GM12878 (cell line): ENCODE results near the gene SYNPO. TPM values are rescaled to one million over a fixed set of nuclear protein-coding genes. Genes with fewer than 3 reads are reported as not detected.

Experiments
- ATAC-seq: fragments of 200-7000 bp; cut with Tn5 transposase; 3 replicates; pipeline ENCODE4 v1.9.1; 2020; ENCODE audit warnings: mild to moderate bottlenecking, moderate library complexity
- BruUV-seq: library from RNA; stranded (reverse); fragments of 400-500 nt; replicated peaks from 2 replicates; lab custom pipeline; 2021; lab: Mats Ljungman, UMichigan
- CTCF ChIA-PET: fragments of 300-600 bp; sonication (Branson Sonifier 250); formaldehyde crosslinking; extraction: SDS; loops from one replicate; lab custom pipeline; 2021; ENCODE audit warnings: inconsistent platforms; lab: Yijun Ruan, JAX
- POLR2A ChIA-PET: fragments of 350-600 bp; formaldehyde crosslinking; extraction: SDS; loops from one replicate; lab custom pipeline; 2021; ENCODE audit warnings: inconsistent platforms; lab: Charles Lee
- RAD21 ChIA-PET: fragments of 300-600 bp; sonication (Branson Sonifier 250); formaldehyde crosslinking; loops from one replicate; lab custom pipeline; 2023; ENCODE audit warnings: antibody characterized with exemption; ENCODE audit not compliant: unreplicated experiment; lab: Charles Lee
- SMC1A ChIA-PET: fragments of 300-600 bp; sonication (Branson Sonifier 250); formaldehyde crosslinking; loops from one replicate; lab custom pipeline; 2023; ENCODE audit not compliant: unreplicated experiment, uncharacterized antibody; lab: Charles Lee
- DNase-seq: peaks from one replicate; pipeline ENCODE4 v3.0.0-alpha.2; 2011; ENCODE audit warnings: low read depth, low spot score
- FAIRE-seq: peaks from 3 replicates; lab custom pipeline; 2011; peaks lifted over from hg19 to GRCh38; lab: Jason Lieb, UNC
- H2AFZ ChIP-seq: 2 replicates; pipeline ENCODE4 v1.6.0; 2011; ENCODE audit warnings: low read depth, low read length, control low read depth; ENCODE audit not compliant: control insufficient read depth
- H3K27ac ChIP-seq: 2 replicates; pipeline ENCODE4 v1.5.1; 2011; ENCODE audit warnings: control low read depth; ENCODE audit not compliant: control insufficient read depth, insufficient read depth
- H3K27me3 ChIP-seq, 2 experiments: replicated peaks in 1 of 2; 2 replicates each; pipeline versions ENCODE4 v1.6.0 to v1.6.1; 2011; ENCODE audit warnings: low read length in 1 of 2; ENCODE audit not compliant: control insufficient read depth in 2 of 2, insufficient read depth in 2 of 2
- H3K36me3 ChIP-seq, 2 experiments: 2 replicates each; pipeline ENCODE4 v1.5.1; 2011; ENCODE audit warnings: low read length in 1 of 2; ENCODE audit not compliant: control insufficient read depth in 2 of 2, insufficient read depth in 2 of 2
- H3K4me1 ChIP-seq: 2 replicates; pipeline ENCODE4 v1.6.1; 2011; ENCODE audit warnings: mild to moderate bottlenecking, low read length, moderate library complexity, mixed read lengths; ENCODE audit not compliant: control insufficient read depth, insufficient read depth
- H3K4me2 ChIP-seq: 2 replicates; pipeline ENCODE4 v1.6.0; 2011; ENCODE audit warnings: control low read depth; ENCODE audit not compliant: control insufficient read depth, insufficient read depth
- H3K4me3 ChIP-seq: fragments of 200-600 bp; sonication (generic); 2 replicates; pipeline ENCODE4 v1.5.1; 2016
- H3K79me2 ChIP-seq: 2 replicates; pipeline ENCODE4 v1.6.0; 2011; ENCODE audit warnings: low read length; ENCODE audit not compliant: control insufficient read depth, insufficient read depth
- H3K9ac ChIP-seq: 2 replicates; pipeline ENCODE4 v1.8.0; 2011; ENCODE audit warnings: low read length, control low read depth, mixed read lengths; ENCODE audit not compliant: control insufficient read depth, insufficient read depth
- H3K9me3 ChIP-seq: replicated peaks from 3 replicates; pipeline ENCODE4 v1.5.1; 2011; ENCODE audit warnings: mild to moderate bottlenecking, low read length; ENCODE audit not compliant: control insufficient read depth, insufficient read depth
- H4K20me1 ChIP-seq: 2 replicates; pipeline ENCODE4 v1.6.0; 2011; ENCODE audit not compliant: control insufficient read depth, insufficient read depth
- BMI1 ChIP-seq: fragments of 450-650 bp; IDR thresholded peaks from 2 replicates; pipeline ENCODE4 v1.6.1; 2016; ENCODE audit warnings: mild to moderate bottlenecking, moderate library complexity, borderline replicate concordance
- EP300 ChIP-seq, 2 experiments: fragments of 150-350 bp in 1 of 2; IDR thresholded peaks; 2 replicates each; pipeline ENCODE4 v1.6.1; 2011 to 2012; ENCODE audit warnings: low read depth in 2 of 2, low read length in 2 of 2, borderline replicate concordance in 1 of 2, improper control_type of control experiment in 1 of 2, inconsistent platforms in 1 of 2; ENCODE audit not compliant: control insufficient read depth in 1 of 2
- KLF5 ChIP-seq: fragments of 450-650 bp; IDR thresholded peaks from 2 replicates; pipeline ENCODE4 v1.6.1; 2014; ENCODE audit warnings: mild to moderate bottlenecking; ENCODE audit not compliant: partially characterized antibody
- NFYA ChIP-seq: IDR thresholded peaks from 2 replicates; pipeline ENCODE4 v1.6.1; 2011; ENCODE audit warnings: low read depth, mild to moderate bottlenecking, low read length, improper control_type of control experiment, borderline replicate concordance
- PAX8 ChIP-seq: fragments of 450-650 bp; IDR thresholded peaks from 2 replicates; pipeline ENCODE4 v1.6.1; 2017; ENCODE audit warnings: mild to moderate bottlenecking, moderate library complexity
- POLR2AphosphoS2 ChIP-seq: IDR thresholded peaks from 2 replicates; pipeline ENCODE4 v1.6.1; 2011; ENCODE audit warnings: low read depth, mild to moderate bottlenecking, low read length, improper control_type of control experiment, moderate library complexity
- POLR2AphosphoS5 ChIP-seq: IDR thresholded peaks from 2 replicates; pipeline ENCODE4 v1.6.1; 2011; ENCODE audit warnings: mild to moderate bottlenecking, low read length, inconsistent platforms
- RUNX3 ChIP-seq: IDR thresholded peaks from 2 replicates; pipeline ENCODE4 v1.6.1; 2012; ENCODE audit warnings: low read length, inconsistent platforms
- SIN3A ChIP-seq: IDR thresholded peaks from 2 replicates; pipeline ENCODE4 v1.6.1; 2012; ENCODE audit warnings: low read depth, low read length, improper control_type of control experiment
- SRF ChIP-seq, 2 experiments: IDR thresholded peaks; 2 replicates each; pipeline ENCODE4 v1.6.1; 2011; ENCODE audit warnings: low read depth in 2 of 2, low read length in 2 of 2, mild to moderate bottlenecking in 1 of 2, moderate library complexity in 1 of 2
- TCF12 ChIP-seq: IDR thresholded peaks from 2 replicates; pipeline ENCODE4 v1.6.1; 2011; ENCODE audit warnings: low read depth, mild to moderate bottlenecking, low read length
- ZNF384 ChIP-seq: IDR thresholded peaks from 2 replicates; pipeline ENCODE4 v1.6.1; 2012; ENCODE audit warnings: low read depth, mild to moderate bottlenecking, low read length, improper control_type of control experiment, borderline replicate concordance
- WGBS: methylation state at CpG from one replicate; pipeline ENCODE4 v1.1.6; 2016; ENCODE audit warnings: low lambda C conversion rate; ENCODE audit not compliant: insufficient replicate concordance, insufficient coverage; ENCODE audit errors: missing lambda C conversion rate; 5-methylcytosine and 5-hydroxymethylcytosine counted together
- in situ Hi-C: fragments of 300-500 bp; cut with MboI; formaldehyde crosslinking; loops from 9 replicates; pipeline ENCODE4 v1.14.3; 2018; ENCODE audit warnings: mixed read lengths
- intact Hi-C: fragments of 100-400 bp; cut with micrococcal nuclease; formaldehyde crosslinking; loops from one replicate; pipeline ENCODE4 v1.14.2; 2022; ENCODE audit not compliant: unreplicated experiment
- polyA plus RNA-seq, 11 experiments: library from polyadenylated mRNA; depleted of rRNA in 4 of 11; unstranded in 6 of 11; stranded (reverse) in 5 of 11; fragments of >200 nt; fragmentation: Nextera tagmentation in 4 of 11; fragmentation: Illumina TruSeq in 1 of 11; extraction: Ambion mirVana in 4 of 11; extraction: Trizol in 1 of 11; gene quantifications; 1 replicate in 1 of 11; 2 replicates in 10 of 11; pipeline versions ENCODE4 v1.2.1 to v1.2.3, GENCODE V29; 2011 to 2016; ENCODE audit warnings: inconsistent platforms in 2 of 11, missing spikeins in 2 of 11, low read depth in 1 of 11
- total RNA-seq, 4 experiments: library from RNA; depleted of rRNA in 3 of 4; stranded (reverse); fragments of >200 nt in 3 of 4; fragmentation: Illumina TruSeq in 1 of 4; extraction: Trizol in 1 of 4; gene quantifications; 2 replicates each; pipeline versions ENCODE4 v1.2.1 to v1.2.3, GENCODE V29; 2013 to 2021
- TF ChIP-seq, protein P1 (sequence below): fragments of 450-650 bp; IDR thresholded peaks from 2 replicates; pipeline ENCODE4 v1.6.1; 2017; ENCODE audit warnings: low read depth, mild to moderate bottlenecking, moderate library complexity
- TF ChIP-seq, protein P2 (sequence below): fragments of 450-650 bp; IDR thresholded peaks from 2 replicates; pipeline ENCODE4 v1.6.1; 2017; ENCODE audit warnings: borderline replicate concordance
- TF ChIP-seq, protein P3 (sequence below): IDR thresholded peaks from 2 replicates; pipeline ENCODE4 v1.6.1; 2012; ENCODE audit warnings: low read length, inconsistent platforms

The SYNPO gene
- total and polyA plus RNA-seq, 10 of the 15 experiments (the other 5 are each of a cell fraction or from before 2014, with no cell fraction given) = 0.77 to 21.0 (median 3.9) TPM

DNA sequence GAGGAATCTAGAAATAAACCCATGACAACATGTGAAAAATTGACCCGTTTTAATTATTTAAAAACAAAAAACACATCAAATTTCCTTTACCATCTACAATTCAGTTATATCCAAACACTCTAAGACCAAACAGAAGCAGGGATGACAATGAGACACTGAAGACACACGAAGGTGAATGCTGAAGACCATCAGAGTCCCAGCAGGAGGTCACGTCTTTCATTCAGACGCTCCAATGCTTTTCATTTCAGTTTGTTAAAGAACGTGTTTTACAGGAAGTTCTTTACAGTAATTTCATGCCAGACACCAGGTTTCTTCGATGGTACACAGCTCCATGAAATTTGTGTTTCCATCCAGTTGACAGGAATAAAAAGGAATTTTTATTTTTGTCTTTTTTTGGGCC lies 50.3 kb downstream of the SYNPO start:
- DNase-seq = no peak
- in situ Hi-C loops = no loop called here
- Histone ChIP-seq H3K36me3 (peaks cover 8 to 41% of the 10 kb centered on the region in 2 experiments), H3K4me1 (no peaks in the 10 kb centered on the region), H2AFZ (no peak overlapping the region), H3K4me2 (no peak overlapping the region), H3K9me3 (no peaks in the 10 kb centered on the region), H3K9ac (no peak overlapping the region), H3K27me3 (no peaks in the 10 kb centered on the region), H3K79me2 (no peaks in the 10 kb centered on the region), H3K27ac (no peak overlapping the region), H3K4me3 (no peak overlapping the region), H4K20me1 (no peaks in the 10 kb centered on the region)
- 68% methylated on average over 6 of the region's 6 CpGs for WGBS
- SMC1A ChIA-PET = interaction anchor here (0.6 kb wide), 1 partner anchor 161 kb away, joined by 3 read pairs; no protein-coding TSS in a partner anchor
- RAD21 ChIA-PET = interaction anchor here (0.7 kb wide), 1 partner anchor 582 kb away, joined by 3 read pairs; no protein-coding TSS in a partner anchor
- TF ChIP-seq, protein P1, sequence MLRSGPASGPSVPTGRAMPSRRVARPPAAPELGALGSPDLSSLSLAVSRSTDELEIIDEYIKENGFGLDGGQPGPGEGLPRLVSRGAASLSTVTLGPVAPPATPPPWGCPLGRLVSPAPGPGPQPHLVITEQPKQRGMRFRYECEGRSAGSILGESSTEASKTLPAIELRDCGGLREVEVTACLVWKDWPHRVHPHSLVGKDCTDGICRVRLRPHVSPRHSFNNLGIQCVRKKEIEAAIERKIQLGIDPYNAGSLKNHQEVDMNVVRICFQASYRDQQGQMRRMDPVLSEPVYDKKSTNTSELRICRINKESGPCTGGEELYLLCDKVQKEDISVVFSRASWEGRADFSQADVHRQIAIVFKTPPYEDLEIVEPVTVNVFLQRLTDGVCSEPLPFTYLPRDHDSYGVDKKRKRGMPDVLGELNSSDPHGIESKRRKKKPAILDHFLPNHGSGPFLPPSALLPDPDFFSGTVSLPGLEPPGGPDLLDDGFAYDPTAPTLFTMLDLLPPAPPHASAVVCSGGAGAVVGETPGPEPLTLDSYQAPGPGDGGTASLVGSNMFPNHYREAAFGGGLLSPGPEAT = no peak
- TF ChIP-seq RUNX3 (no peak), TCF12 (no peak), POLR2AphosphoS5 (no peak), ZNF384 (no peak), NFYA (no peak), EP300 (IDR thresholded peaks at IDR 0.05; ENCODE audit: borderline replicate concordance in 1 of 2, control insufficient read depth in 1 of 2, low read depth in 2 of 2, low read length in 2 of 2) (no peak), BMI1 (no peak), POLR2AphosphoS2 (no peak), SIN3A (no peak), PAX8 (no peak), KLF5 (no peak), SRF (IDR thresholded peaks at IDR 0.05; ENCODE audit: low read depth in 2 of 2, low read length in 2 of 2) (no peak)
- TF ChIP-seq, protein P2, sequence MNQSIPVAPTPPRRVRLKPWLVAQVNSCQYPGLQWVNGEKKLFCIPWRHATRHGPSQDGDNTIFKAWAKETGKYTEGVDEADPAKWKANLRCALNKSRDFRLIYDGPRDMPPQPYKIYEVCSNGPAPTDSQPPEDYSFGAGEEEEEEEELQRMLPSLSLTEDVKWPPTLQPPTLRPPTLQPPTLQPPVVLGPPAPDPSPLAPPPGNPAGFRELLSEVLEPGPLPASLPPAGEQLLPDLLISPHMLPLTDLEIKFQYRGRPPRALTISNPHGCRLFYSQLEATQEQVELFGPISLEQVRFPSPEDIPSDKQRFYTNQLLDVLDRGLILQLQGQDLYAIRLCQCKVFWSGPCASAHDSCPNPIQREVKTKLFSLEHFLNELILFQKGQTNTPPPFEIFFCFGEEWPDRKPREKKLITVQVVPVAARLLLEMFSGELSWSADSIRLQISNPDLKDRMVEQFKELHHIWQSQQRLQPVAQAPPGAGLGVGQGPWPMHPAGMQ = no peak
- TF ChIP-seq, protein P3, sequence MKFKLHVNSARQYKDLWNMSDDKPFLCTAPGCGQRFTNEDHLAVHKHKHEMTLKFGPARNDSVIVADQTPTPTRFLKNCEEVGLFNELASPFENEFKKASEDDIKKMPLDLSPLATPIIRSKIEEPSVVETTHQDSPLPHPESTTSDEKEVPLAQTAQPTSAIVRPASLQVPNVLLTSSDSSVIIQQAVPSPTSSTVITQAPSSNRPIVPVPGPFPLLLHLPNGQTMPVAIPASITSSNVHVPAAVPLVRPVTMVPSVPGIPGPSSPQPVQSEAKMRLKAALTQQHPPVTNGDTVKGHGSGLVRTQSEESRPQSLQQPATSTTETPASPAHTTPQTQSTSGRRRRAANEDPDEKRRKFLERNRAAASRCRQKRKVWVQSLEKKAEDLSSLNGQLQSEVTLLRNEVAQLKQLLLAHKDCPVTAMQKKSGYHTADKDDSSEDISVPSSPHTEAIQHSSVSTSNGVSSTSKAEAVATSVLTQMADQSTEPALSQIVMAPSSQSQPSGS = no peak
- intact Hi-C loops = no loop called here
- CTCF ChIA-PET = interaction anchor here (0.9 to 1.6 kb wide), 2 partner anchors 10 to 44 kb away, joined by 3 to 5 read pairs; partner anchors contain the start of gene RBM22
- TSS peak; percentile 3 for BruUV-seq
- ATAC-seq = no peak
- FAIRE-seq = no peak
- POLR2A ChIA-PET = interaction anchor here (1.4 kb wide), 1 partner anchor 10 kb away, joined by 4 read pairs; the partner anchor contains the start of gene RBM22
